Stimulated activated CD4-positive, alpha-beta T cell treated with anti-CD3 and anti-CD28 coated beads, Interleukin-1b, Interleukin-23, amount 100 ng/mL, for 48 hours (primary cell): ENCODE results near the gene BTBD10.
"Not testable (repeated sequence)": the region's sequence is repeated elsewhere in the genome, so short reads cannot be mapped to it uniquely, and the experiment has no call there.

Experiments
- DNase-seq: peaks from one replicate; pipeline ENCODE4 v3.0.0-alpha.2; 2020

BTBD10 gene

DNA sequence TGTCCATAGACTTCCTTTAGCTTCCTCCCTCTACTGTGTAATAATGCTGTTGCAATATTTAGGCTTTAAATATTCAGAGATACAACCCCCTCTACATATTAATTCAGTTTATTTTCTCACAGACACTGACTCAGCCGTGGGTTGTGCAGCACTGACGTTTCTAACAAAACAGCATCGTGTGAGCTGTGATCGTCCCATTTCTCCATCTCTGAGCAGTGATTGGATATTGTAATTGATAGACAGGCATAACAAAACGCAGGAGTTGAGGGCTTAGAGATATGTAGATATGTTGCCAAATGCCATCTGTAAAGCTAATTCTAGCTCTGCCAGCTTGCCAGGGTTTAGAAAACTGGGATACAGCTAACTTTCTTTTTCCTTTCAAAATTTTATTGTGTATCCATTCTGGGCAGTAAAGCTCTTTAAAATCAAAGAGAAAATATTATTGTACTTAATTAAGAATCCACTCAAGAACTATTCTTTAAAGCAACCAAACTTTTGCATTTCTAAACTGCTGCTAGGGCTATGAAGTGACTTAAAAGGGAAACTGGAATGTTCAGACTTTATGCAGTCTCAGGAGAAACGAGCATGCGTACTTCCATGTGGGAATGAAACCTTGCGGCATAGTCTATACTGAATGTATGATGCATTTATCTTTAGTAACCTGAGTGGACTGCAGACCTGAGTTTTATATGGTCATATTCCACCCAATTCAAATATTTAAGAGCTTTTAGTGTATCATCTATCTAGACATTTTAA is 22.7 kb downstream of the BTBD10 start:
- no peak for DNase-seq

DNA sequence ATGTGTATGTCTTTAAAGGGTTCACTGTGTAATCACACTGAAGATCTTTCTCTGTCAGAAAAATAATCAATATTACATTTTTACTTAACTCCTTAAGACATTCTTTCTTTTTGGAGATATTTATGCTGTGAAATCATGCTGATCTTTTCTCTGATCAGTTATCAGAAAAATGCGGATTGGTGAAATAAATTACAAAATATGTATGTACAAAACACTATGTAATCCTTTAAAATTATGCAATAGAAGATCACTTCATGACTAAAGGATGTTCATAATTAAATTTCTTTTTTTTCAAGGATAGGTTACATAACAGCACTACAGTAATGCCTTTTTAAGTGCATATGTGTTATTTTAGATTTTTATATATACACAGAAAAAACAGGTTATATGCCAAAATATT is 24.7 kb downstream of the BTBD10 start:
- no peak for DNase-seq

DNA sequence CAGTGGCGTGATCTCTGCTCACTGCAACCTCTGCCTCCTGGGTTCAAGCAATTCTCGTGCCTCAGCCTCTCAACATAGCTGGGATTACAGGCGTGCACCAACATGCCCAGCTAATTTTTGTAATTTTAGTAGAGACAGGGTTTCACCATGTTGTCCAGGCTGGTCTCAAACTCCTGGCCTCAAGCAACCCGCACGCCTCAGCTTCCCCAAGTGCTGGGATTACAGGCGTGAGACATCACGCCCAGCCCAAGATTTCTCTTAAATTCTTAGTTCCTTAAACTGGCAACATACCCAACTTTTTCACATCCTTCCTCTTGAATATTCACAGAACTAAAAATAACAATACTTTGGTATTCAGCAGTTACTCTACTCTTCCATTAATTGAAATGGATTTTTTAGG is 26.2 kb downstream of the BTBD10 start:
- DNase-seq: not testable (repeated sequence)

DNA sequence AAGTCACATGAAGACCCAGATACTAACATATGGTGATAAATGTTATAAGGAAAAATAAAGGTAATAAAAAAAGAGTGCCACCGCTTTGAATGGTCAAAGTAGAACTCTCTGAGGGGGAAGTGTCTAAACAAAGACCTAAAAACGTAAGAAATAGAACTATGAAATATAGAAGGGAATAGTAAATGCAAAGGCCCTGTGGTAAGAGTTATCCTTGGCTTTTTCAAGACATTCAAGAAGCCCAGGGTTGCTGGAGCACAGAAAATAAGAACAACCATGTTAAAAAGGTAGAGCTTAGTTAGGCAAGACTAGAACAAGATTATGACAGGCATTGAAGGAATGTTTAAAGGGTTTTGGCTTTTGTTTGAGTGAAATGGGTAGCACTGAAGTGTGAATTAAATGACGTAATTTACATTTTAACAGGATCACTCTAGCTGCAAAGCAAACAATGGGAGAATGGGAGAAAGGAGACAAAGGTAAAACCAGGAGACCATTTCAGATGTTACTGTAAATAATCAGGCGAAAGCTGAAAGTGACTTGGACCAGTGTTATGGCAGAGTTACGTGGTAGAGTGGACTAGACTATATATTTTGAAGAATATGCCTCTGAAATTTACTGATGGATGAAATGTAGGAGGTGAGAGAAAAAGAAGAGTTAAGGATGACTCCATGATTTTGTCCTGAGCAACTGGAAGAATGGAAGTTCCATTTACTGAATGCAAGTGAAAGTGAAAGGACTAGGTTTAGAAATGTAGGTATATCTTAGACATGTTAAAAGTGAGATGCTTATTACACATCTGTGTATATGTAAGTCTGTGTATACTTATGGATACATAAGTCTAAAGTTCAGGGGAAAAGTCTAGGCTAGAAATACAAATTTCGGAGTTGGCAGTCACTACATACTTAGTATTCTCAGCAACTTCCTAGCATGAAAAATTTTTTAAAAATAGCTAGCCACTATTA is 28.5 kb downstream of the BTBD10 start:
- DNase-seq: no peak

DNA sequence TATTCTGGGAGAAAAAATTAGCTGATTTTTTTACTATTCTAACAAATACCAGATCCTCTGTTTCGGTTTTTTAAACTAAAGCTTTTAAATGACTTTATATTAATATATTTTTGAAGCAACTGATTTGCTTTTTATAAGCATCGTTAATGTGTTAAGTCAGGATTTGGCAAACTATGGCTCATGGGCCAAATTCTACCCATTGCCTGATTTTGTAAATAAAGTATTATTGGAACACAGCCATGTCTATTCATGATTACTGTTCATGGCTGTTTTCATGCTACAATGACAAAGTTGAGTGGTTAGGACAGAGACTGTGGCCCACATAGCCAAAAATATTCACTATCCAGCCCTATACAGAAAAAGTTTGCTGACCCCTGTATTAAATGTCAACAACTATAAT is 29.6 kb downstream of the BTBD10 start:
- DNase-seq: no peak

DNA sequence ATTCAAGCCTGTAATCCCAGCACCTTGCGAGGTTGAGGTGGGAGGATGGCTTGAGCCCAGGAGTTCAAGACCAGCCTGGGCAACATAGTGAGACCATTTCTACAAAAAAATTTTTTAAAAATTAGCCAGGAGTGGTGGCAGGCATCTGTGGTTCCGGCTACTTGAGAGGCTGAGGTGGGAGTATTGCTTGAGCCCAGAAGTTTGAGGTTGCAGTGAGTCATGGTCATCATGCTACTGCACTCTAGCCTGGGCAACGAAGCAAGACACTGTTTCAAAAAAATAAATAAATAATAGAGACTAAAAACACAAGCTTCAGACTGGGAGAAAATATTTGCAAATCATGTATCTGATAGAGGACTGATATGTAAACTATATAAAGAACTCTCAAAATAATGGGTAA is 33.2 kb downstream of the BTBD10 start:
- no peak for DNase-seq

DNA sequence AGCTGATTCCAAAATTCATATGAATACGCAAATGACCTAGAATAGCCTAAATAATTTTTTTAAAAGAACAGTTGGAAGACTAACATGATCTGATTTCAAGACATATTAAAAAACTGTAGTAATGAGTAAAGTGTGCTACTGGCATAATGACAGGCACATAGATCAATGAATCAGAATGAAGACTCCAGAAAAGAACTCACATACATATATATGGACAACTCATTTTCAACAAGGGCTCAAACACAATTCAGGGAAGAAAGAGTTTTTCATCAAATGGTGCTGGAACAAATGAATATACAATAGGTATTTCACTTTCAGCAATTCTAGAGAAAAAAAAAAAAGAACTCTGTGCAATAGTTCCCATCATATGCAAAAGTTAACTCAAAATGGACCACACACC is 33.7 kb downstream of the BTBD10 start:
- DNase-seq: no peak

DNA sequence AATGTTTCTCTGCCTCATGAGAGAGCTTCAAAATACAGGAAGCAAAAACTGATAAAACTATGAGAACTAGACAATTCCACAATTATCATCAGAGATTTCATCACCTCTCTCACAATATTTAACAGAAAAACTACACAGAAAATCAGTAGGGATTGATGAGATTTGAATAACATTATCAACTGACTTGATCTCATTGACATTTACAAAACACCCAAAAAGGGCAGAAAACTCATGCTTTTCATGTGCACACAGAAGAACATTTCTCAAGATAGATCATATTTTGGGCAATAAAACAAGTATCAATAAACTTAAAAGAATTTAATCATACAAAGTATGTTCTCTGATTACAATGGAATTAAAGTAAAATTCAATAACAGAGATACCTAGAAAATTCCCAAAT is 35.6 kb downstream of the BTBD10 start:
- DNase-seq: no peak

DNA sequence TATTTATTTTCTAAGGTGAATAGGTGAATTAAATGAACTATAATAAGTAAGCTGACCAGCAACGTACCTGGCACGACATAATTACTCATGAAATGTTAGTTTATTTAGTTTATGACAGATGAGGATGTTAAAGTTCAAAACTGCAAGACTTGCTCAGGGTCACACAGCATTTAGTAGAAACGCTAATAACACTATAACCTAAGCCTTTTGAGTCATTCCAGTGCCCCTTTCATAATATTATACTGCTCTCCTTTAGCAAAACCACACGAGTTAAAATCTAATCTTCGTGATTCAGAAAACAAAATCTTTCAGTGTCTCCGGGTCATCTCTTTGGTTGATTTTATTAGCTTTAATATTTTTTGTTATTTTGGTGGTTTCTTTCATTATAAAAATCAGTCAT is 39.6 kb downstream of the BTBD10 start:
- DNase-seq: no peak

DNA sequence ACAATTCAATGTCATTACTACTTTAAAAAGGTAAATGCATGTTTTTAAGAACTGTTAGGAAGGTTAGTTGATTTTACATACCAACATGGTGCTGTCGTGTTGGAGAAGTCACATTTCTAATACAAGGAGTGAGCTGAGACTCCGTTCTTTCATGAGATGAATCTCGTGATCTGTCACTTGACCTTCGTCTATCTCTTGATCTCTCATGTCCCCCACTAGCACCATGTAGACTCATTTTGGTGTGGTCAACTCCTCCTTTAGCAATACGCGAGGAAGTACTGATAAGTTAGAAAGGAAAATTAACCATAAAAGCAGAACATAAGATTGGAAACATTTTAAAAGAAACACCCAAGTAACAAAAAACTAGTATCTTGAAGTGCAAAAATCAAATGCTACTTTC is 41.5 kb downstream of the BTBD10 start:
- no peak for DNase-seq

DNA sequence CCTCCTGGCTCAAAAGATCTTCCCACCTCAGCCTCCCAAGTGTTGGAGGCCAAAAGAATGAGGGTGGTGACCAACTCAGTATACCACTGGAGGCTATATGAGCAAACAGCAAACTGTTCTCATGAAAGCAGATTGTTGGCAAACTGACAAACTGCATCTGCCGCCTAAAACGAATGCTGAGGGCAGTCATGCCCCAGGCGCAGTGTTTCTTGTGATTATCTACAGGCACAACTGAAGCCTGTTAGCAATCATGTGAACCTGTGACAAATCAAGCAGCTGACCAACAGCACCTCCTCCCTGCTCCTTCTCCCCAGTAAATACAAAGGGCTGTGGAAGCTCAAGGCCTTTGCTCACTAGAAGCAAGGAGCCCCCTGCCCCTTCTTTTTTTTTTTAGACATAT is 47.8 kb downstream of the BTBD10 start:
- no peak for DNase-seq

DNA sequence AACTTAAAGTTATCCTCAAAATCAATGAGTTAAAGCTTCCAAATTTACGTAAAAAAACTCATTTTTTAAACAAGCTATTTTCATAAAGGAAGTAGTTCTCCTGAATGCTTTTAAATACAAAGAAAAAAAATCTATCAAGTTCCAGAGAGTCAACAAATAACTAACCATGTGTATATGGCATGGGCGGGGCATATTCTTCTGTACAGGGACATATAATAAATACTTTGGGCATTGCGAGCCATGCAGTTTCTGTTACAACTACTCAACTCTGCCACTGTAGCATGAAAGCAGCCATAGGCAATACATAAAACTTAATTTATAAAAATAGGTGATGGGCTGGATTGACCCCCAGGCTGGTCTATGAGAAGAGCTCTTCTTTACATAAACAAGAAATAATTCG is 57.8 kb downstream of the BTBD10 start:
- no peak for DNase-seq

DNA sequence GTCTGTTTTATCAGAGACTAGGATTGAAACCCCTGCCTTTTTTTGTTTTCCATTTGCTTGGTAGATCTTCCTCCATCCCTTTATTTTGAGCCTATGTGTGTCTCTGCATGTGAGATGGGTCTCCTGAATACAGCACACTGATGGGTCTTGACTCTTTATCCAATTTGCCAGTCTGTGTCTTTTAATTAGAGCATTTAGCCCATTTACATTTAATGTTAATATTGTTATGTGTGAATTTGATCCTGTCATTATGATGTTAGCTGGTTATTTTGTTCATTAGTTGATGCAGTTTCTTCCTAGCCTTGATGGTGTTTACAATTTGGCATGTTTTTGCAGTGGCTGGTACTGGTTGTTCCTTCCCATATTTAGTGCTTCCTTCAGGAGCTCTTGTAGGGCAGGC is 64.7 kb downstream of the BTBD10 start:
- not testable (repeated sequence) for DNase-seq

DNA sequence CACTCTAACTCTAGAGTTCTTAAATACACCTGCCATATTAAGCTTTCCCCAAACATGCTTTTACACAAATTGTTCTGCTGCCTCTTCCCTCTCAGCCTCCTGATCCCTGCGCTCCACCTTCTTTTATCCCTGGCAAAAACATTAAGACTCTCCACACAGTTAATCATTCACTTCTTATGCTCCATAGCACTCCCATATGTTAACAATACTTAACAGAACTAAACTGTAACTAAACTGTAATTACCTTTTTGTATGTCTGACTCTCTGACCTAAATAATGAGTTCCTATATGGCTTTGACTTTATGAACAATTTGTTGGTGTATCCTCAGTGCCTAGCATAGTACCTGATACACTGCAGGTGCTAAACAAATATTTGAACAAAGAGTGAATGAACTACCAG is 71.8 kb downstream of the BTBD10 start:
- DNase-seq: no peak

DNA sequence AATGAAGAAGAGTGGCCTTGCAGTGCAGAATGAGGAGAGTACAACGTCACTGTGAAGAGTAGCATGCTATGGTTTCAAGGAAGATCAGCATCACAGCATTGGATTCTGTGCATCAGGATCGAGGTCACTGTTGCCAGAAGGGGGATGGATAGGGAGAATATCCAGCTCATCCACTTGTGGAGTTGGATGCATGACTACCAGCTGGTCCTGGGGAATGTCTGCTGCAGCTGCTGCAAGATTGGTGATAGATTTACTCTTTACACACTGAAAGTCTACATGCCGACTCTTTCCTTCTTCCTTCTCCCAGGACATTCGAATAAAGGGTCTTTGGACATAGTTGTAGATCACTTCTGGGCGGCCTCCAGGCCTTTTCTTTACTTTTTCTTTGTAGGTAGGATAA is 74.3 kb downstream of the BTBD10 start:
- DNase-seq: no peak

DNA sequence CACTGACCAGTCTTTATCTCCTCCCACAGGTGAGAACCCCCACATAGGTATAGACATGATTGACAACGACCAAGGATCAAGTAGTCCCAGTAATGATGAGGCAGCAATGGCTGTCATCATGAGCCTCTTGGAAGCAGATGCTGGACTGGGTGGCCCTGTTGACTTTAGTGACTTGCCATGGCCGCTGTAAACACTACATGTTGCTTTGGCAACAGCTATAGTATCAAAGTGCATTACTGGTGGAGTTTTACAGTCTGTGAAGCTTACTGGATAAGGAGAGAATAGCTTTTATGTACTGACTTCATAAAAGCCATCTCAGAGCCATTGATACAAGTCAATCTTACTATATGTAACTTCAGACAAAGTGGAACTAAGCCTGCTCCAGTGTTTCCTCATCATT is 76.5 kb downstream of the BTBD10 start:
- no peak for DNase-seq

DNA sequence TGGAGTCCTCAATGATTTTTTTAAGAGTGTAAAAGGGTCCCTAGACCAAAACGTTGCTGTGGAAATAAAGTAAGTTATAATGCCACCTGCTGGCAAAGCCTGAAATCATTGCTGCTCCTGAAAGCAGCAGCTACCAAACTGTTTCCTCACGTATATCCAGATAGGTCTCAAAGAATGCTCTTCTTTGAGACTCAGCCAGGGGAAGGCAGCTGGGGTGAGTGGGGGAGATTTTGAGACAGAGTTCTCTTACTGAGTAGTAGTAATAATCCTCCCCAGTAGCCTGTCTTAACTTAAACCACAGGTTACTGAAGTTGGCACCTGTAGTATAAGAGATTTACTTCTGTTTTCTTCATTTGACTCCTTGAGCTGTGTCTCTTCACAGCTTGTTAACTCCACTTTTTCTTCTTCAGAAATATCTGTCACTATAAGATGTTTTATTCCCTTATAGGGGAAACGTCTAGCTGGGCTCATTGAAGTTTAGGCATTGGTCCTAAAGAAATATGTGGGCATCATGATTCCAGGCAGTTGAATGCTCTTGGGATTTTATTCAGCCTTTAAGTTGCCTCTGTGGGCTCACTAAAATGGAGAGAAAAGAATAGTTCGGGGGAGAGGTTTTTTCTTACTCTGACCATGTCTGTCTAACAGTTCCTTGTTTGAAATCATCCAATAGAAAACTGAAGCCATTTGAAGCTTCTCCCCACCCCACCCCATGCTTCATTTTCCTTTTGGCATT is 77.9 kb downstream of the BTBD10 start:
- peak; percentile 4 for DNase-seq

DNA sequence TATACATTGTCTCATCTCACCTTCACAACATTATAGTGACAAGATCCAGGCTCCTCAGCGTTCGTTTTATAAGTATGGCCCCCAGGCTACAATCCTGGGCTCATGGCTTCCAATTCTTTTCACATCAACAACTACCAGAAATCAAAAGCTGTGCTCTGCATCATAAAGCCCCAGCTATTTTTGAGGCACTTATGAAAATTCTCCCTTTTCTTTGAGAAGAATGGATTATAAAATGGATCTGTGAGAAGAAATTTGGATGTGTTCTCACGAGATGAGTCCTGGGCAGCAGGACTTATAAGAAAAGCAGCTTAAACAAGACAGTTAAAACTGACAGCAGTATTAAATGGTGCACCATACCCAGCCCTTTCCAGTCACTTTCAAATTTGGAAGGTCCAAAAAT is 80.3 kb downstream of the BTBD10 start:
- DNase-seq: no peak

DNA sequence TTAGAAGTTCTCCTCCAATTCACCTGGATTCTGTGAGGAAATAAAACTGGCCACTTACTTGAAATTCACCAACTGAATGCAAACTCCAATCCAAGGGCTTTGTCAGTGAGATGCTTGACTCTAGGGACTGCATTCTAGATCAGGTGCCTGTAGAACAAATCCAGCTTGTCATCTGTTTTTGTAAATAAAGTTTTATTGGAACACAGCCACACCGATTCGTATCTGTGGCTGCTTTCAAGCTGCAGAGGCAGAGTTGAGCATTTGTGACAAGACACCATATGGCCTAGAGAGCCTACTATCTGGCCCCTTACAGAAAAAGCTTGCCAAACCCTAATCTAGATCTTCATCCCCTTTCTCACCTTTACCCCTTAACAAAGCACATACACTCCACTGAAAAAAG is 82.3 kb downstream of the BTBD10 start:
- no peak for DNase-seq

DNA sequence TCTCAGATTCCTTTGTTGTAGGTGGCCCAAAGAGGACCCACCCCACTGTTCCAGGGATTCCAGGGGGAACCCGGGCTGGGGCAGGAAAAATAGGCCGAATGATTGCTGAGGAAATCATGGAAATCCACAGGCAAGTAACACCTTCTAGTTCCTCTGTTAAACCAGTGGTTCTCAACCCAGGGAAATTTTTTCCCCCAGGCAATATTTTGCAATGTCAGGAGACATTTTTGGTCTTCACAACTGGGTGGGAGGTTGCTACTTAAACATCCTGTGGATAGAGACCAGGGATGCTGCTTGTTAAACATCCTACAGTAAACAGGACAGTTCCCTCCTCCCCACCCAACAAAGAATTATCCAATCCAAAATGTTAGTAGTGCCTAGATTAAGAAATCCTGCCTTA is 84.7 kb downstream of the BTBD10 start:
- DNase-seq: no peak

DNA sequence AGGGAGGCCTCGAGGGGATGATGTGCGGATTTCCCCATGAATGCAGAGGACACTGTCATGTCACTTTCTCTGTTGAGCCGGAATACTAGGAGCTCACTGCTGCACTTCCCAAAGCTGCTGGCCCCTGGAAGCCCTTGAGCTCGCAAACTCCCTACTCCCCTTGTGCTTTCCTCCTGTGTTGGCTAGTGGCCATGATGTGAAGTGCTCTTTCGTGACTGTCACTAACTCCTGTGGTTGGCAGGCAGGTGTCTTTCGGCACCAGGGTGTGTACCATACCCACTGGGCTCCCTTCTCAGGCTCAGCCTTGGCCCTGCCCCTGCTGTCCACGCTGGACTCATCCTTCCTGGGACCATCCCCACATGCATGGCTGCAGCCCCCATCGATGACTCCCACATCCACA is 86.2 kb downstream of the BTBD10 start:
- no peak for DNase-seq

DNA sequence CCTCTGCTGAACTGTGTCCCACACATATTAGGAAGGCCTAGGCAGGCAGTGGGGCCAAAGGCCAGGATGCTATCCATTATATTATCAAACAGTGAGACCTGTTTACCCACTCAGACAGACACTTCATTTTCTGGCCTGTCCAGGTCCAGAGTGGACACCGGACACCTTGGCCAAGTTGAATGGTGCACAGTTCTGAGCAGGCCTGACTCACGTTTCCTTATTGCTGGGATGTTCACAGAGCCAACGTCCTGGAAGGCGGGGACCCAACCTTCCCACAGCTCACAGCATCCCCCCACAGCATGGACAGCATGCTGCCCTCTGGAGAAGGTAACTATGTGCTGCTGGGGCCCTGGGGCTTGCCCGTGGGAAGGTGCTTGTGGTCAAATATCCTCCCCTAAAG is 86.6 kb downstream of the BTBD10 start:
- DNase-seq: no peak

DNA sequence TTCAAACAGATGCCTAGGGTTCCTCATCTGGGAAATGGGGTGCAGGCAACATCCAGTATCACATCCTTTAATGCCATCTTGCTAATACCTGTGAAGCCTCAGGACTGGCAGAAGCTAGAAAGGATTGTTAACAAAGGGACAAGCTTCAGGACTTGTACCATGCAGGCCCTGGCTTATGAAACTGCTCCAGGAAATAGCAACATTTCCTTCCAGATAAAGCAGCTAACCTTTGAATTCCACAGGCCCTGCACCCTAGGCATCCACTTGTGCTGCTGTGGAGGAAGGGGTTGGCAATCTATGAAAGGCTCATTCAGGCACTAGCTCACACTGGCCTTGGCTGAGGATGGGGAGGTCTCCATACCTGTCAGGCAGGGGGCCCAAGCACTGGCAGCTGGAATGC is 87.2 kb downstream of the BTBD10 start:
- no peak for DNase-seq

DNA sequence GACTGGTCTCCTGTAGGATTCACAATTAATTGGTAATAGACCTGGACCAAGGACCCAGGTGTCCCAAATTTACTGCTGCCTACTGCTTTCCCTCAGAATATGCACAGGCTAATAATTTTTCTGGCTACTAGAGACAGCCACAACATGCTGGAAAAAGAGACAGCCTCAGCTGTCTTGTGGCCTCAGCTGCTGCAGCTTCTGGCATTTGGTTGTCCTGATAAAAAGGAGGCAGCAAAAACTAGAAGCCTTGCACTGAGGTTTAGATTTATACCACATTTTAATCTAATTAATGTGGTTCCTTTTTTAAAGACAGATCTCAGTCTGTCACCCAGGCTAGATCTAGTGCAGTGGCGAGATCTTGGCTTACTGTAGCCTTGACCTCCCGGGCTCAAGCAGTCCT is 89.8 kb downstream of the BTBD10 start:
- DNase-seq: no peak
